IMR-90 (cell line): ENCODE measurements around the gene SRPK3. TPM values are rescaled to one million over a fixed set of nuclear protein-coding genes. Genes with fewer than 3 reads are reported as not detected.

ENCODE experiments used
- ATAC-seq: fragments of 200-7000 bp; cut with Tn5 transposase; 2 replicates; pipeline ENCODE4 v1.9.1; 2020; ENCODE audit warnings: low read depth, mild to moderate bottlenecking, moderate library complexity
- BruUV-seq: library from RNA; stranded (reverse); fragments of 400-500 nt; replicated peaks from 2 replicates; lab custom pipeline; 2021; lab: Mats Ljungman, UMichigan
- CTCF ChIA-PET: fragments of 300-600 bp; formaldehyde crosslinking; extraction: SDS; loops from one replicate; lab custom pipeline; 2021; ENCODE audit warnings: antibody characterized with exemption; lab: Yijun Ruan, JAX
- POLR2A ChIA-PET: fragments of 300-600 bp; sonication (Branson Sonifier 250); formaldehyde crosslinking; loops from one replicate; lab custom pipeline; 2022; ENCODE audit warnings: antibody characterized with exemption; ENCODE audit not compliant: unreplicated experiment; lab: Charles Lee
- DNase-seq: peaks from one replicate; pipeline ENCODE4 v3.0.0; 2013
- H2AFZ ChIP-seq: replicated peaks from 2 replicates; pipeline ENCODE3; 2013; ENCODE audit warnings: low read length, mild to moderate bottlenecking; ENCODE audit not compliant: poor library complexity
- H2AK5ac ChIP-seq: 2 replicates; pipeline ENCODE4 v1.6.1; 2013; ENCODE audit warnings: low read depth, low read length, inconsistent platforms
- H2AK9ac ChIP-seq: replicated peaks from 2 replicates; pipeline ENCODE3; 2013; ENCODE audit warnings: mild to moderate bottlenecking, low read depth, low read length, moderate library complexity; ENCODE audit not compliant: poor library complexity
- H2BK120ac ChIP-seq: 2 replicates; pipeline ENCODE4 v1.6.1; 2013; ENCODE audit warnings: low read depth, low read length, inconsistent platforms
- H2BK15ac ChIP-seq: 3 replicates; pipeline ENCODE4 v1.6.1; 2013; ENCODE audit warnings: low read depth, low read length, inconsistent platforms
- H2BK20ac ChIP-seq: 2 replicates; pipeline ENCODE4 v1.6.1; 2013; ENCODE audit warnings: low read depth, mild to moderate bottlenecking, inconsistent platforms, low read length, moderate library complexity
- H2BK5ac ChIP-seq: 2 replicates; pipeline ENCODE4 v1.6.1; 2013; ENCODE audit warnings: mild to moderate bottlenecking, low read depth, low read length, inconsistent platforms; ENCODE audit not compliant: poor library complexity, severe bottlenecking
- H3K14ac ChIP-seq: replicated peaks from 2 replicates; pipeline ENCODE4 v1.6.1; 2013; ENCODE audit warnings: low read depth, low read length, inconsistent platforms
- H3K18ac ChIP-seq: 2 replicates; pipeline ENCODE4 v1.6.1; 2013; ENCODE audit warnings: low read depth, low read length, control low read depth
- H3K23ac ChIP-seq: 2 replicates; pipeline ENCODE4 v1.6.1; 2013; ENCODE audit warnings: low read depth, low read length, inconsistent platforms
- H3K27ac ChIP-seq: 2 replicates; pipeline ENCODE4 v1.5.1; 2013; ENCODE audit warnings: mild to moderate bottlenecking, control low read depth, low read length; ENCODE audit not compliant: insufficient read depth
- H3K27me3 ChIP-seq: 2 replicates; pipeline ENCODE4 v1.6.1; 2013; ENCODE audit warnings: low read length; ENCODE audit not compliant: control insufficient read depth, insufficient read depth
- H3K36me3 ChIP-seq: 2 replicates; pipeline ENCODE4 v1.6.1; 2013; ENCODE audit warnings: low read length, mixed read lengths; ENCODE audit not compliant: control insufficient read depth, insufficient read depth
- H3K4ac ChIP-seq: 2 replicates; pipeline ENCODE4 v1.6.1; 2013; ENCODE audit warnings: low read depth, low read length, inconsistent platforms
- H3K4me1 ChIP-seq: 2 replicates; pipeline ENCODE4 v1.6.1; 2013; ENCODE audit warnings: low read length, mixed read lengths; ENCODE audit not compliant: control insufficient read depth, insufficient read depth
- H3K4me2 ChIP-seq: 2 replicates; pipeline ENCODE4 v1.6.1; 2013; ENCODE audit warnings: low read depth, mild to moderate bottlenecking, control low read depth, low read length, moderate library complexity
- H3K4me3 ChIP-seq: 2 replicates; pipeline ENCODE4 v1.5.1; 2013; ENCODE audit warnings: low read depth, mild to moderate bottlenecking, control low read depth, low read length, moderate library complexity; ENCODE audit not compliant: insufficient read depth
- H3K56ac ChIP-seq: 2 replicates; pipeline ENCODE4 v1.6.1; 2013; ENCODE audit warnings: low read length, inconsistent platforms; ENCODE audit not compliant: insufficient read depth; ENCODE audit errors: extremely low read depth
- H3K79me1 ChIP-seq, 2 experiments: 2 replicates each; pipeline ENCODE4 v1.6.1; 2013; ENCODE audit warnings: low read length in 2 of 2, inconsistent platforms in 1 of 2, low read depth in 1 of 2
- H3K9ac ChIP-seq: 2 replicates; pipeline ENCODE4 v1.6.1; 2013; ENCODE audit warnings: low read depth, low read length, control low read depth
- H3K9me1 ChIP-seq: 2 replicates; pipeline ENCODE4 v1.6.1; 2013; ENCODE audit warnings: low read length, inconsistent platforms; ENCODE audit not compliant: insufficient read depth
- H3K9me3 ChIP-seq: 2 replicates; pipeline ENCODE4 v1.6.1; 2013; ENCODE audit warnings: low read length; ENCODE audit not compliant: control insufficient read depth, insufficient read depth
- H4K20me1 ChIP-seq: 2 replicates; pipeline ENCODE4 v1.6.1; 2013; ENCODE audit warnings: low read length, inconsistent platforms; ENCODE audit not compliant: insufficient read depth
- H4K5ac ChIP-seq: 2 replicates; pipeline ENCODE4 v1.6.1; 2013; ENCODE audit warnings: mild to moderate bottlenecking, low read depth, low read length, control low read depth
- H4K8ac ChIP-seq, 2 experiments: 2 replicates each; pipeline ENCODE4 v1.6.1; 2013; ENCODE audit warnings: low read depth in 2 of 2, low read length in 2 of 2, control low read depth in 1 of 2, inconsistent platforms in 1 of 2
- H4K91ac ChIP-seq: 2 replicates; pipeline ENCODE4 v1.6.1; 2013; ENCODE audit warnings: low read depth, low read length, inconsistent platforms; ENCODE audit not compliant: insufficient read depth
- BHLHE40 ChIP-seq: fragments of 150-350 bp; IDR thresholded peaks from 2 replicates; pipeline ENCODE4 v1.6.1; 2016; ENCODE audit warnings: mild to moderate bottlenecking, low read depth, low read length
- CEBPB ChIP-seq: IDR thresholded peaks from 2 replicates; pipeline ENCODE4 v1.6.1; 2012; ENCODE audit warnings: low read depth, low read length, improper control_type of control experiment
- CHD1 ChIP-seq: IDR thresholded peaks from 2 replicates; pipeline ENCODE4 v1.6.1; 2012; ENCODE audit warnings: low read depth, low read length, improper control_type of control experiment
- CTCF ChIP-seq: conservative IDR thresholded peaks from 2 replicates; pipeline ENCODE4 v1.5.1; 2012; ENCODE audit warnings: mild to moderate bottlenecking, low read depth, low read length, improper control_type of control experiment
- ELK1 ChIP-seq: fragments of 150-350 bp; IDR thresholded peaks from 2 replicates; pipeline ENCODE4 v1.6.1; 2016; ENCODE audit warnings: low read depth, mild to moderate bottlenecking, low read length, moderate library complexity, borderline replicate concordance
- FOS ChIP-seq: fragments of 150-350 bp; IDR thresholded peaks from 2 replicates; pipeline ENCODE4 v1.6.1; 2016; ENCODE audit warnings: low read depth, low read length
- MAFK ChIP-seq: IDR thresholded peaks from 2 replicates; pipeline ENCODE4 v1.6.1; 2012; ENCODE audit warnings: low read depth, low read length, improper control_type of control experiment
- MAZ ChIP-seq: IDR thresholded peaks from 2 replicates; pipeline ENCODE4 v1.6.1; 2012; ENCODE audit warnings: low read depth, mild to moderate bottlenecking, low read length, improper control_type of control experiment, moderate library complexity, borderline replicate concordance
- MXI1 ChIP-seq: IDR thresholded peaks from 2 replicates; pipeline ENCODE4 v1.6.1; 2012; ENCODE audit warnings: low read depth, mild to moderate bottlenecking, low read length, moderate library complexity, borderline replicate concordance
- NFE2L2 ChIP-seq: fragments of 150-350 bp; IDR thresholded peaks from 2 replicates; pipeline ENCODE4 v1.6.1; 2016; ENCODE audit warnings: low read depth, mild to moderate bottlenecking, low read length
- POLR2A ChIP-seq: IDR thresholded peaks from 2 replicates; pipeline ENCODE4 v1.6.1; 2012; ENCODE audit warnings: mild to moderate bottlenecking, low read depth, low read length
- RAD21 ChIP-seq: IDR thresholded peaks from 2 replicates; pipeline ENCODE4 v1.6.1; 2012; ENCODE audit warnings: low read length, improper control_type of control experiment
- RCOR1 ChIP-seq: IDR thresholded peaks from 2 replicates; pipeline ENCODE4 v1.6.1; 2012; ENCODE audit warnings: mild to moderate bottlenecking, low read length, improper control_type of control experiment; ENCODE audit not compliant: insufficient replicate concordance
- RFX5 ChIP-seq: IDR thresholded peaks from 2 replicates; pipeline ENCODE4 v1.8.0; 2012; ENCODE audit warnings: low read depth, mild to moderate bottlenecking, low read length, moderate library complexity
- SMC3 ChIP-seq: fragments of 150-350 bp; IDR thresholded peaks from 2 replicates; pipeline ENCODE4 v1.6.1; 2016; ENCODE audit warnings: low read depth, mild to moderate bottlenecking, antibody characterized with exemption, low read length, moderate library complexity
- USF2 ChIP-seq: fragments of 150-350 bp; IDR thresholded peaks from 2 replicates; pipeline ENCODE4 v1.6.1; 2017; ENCODE audit warnings: mild to moderate bottlenecking, antibody characterized with exemption, low read length, low read depth
- WGBS, 2 experiments: methylation state at CpG; one replicate each; pipeline versions ENCODE4 v1.1.5 to v1.1.7; 2013; ENCODE audit warnings: missing lambda C conversion rate in 2 of 2; ENCODE audit not compliant: insufficient read length in 1 of 2; ENCODE audit errors: extremely low coverage in 2 of 2; 5-methylcytosine and 5-hydroxymethylcytosine counted together
- dilution Hi-C: fragments of 300-500 bp; cut with HindIII; formaldehyde crosslinking; loops from one replicate; pipeline ENCODE4 v1.14.3; 2018; ENCODE audit warnings: low sequenced_read_pairs; ENCODE audit not compliant: unreplicated experiment
- in situ Hi-C: fragments of 300-500 bp; cut with MboI; formaldehyde crosslinking; loops from 3 replicates; pipeline ENCODE4 v1.14.3; 2019; ENCODE audit warnings: low sequenced_read_pairs, inconsistent platforms, mixed read lengths
- intact Hi-C: fragments of 100-400 bp; cut with micrococcal nuclease; formaldehyde crosslinking; loops from 2 replicates; pipeline ENCODE4 v1.10.0; 2022
- polyA plus RNA-seq, 3 experiments: library from polyadenylated mRNA; depleted of rRNA; stranded (reverse); fragments of >200 nt; gene quantifications; 2 replicates each; pipeline ENCODE4 v1.2.3, GENCODE V29; 2012; ENCODE audit warnings: low replicate concordance in 1 of 3
- total RNA-seq: library from RNA; depleted of rRNA; stranded (reverse); fragments of >200 nt; gene quantifications from 2 replicates; pipeline ENCODE4 v1.2.3, GENCODE V29; 2012

SRPK3 gene
- total and polyA plus RNA-seq, 2 of the 4 experiments (the other 2 are of a cell fraction): 0.36 to 0.70 TPM

GRCh38 chrX:153806999-153807575 is 26.2 kb downstream of the SRPK3 start:
- Histone ChIP-seq H3K79me1 (no peaks in the 10 kb centered on the region), H3K9me3 (peaks cover 6% of the 10 kb centered on the region), H3K27ac (no peak overlapping the region), H2BK15ac (no peak overlapping the region), H3K4me3 (no peak overlapping the region), H4K5ac (no peak overlapping the region), H2BK20ac (no peak overlapping the region), H3K18ac (no peak overlapping the region), H3K14ac (no peak overlapping the region), H4K91ac (no peak overlapping the region), H4K20me1 (no peaks in the 10 kb centered on the region), H2AK5ac (no peak overlapping the region), H2BK120ac (no peak overlapping the region), H2BK5ac (no peak overlapping the region), H3K27me3 (peaks cover 5% of the 10 kb centered on the region), H3K4me2 (no peak overlapping the region), H2AFZ (peak overlapping the region; percentile 14), H3K4me1 (no peaks in the 10 kb centered on the region), H2AK9ac (no peak overlapping the region), H3K9ac (no peak overlapping the region), H3K56ac (no peak overlapping the region), H4K8ac (no peak overlapping the region), H3K23ac (no peak overlapping the region), H3K9me1 (no peaks in the 10 kb centered on the region), H3K36me3 (no peaks in the 10 kb centered on the region), H3K4ac (no peak overlapping the region)
- ATAC-seq: no peak
- BruUV-seq: no TSS peak
- ChIA-PET POLR2A (no interaction called here), CTCF (no interaction called here)
- in situ Hi-C loops: no loop called here
- no peak for DNase-seq
- dilution Hi-C loops: no loop called here
- 87% methylated on average over 7 of the region's 28 CpGs; no CpG with 5 or more reads in 1 of the 2 experiments for WGBS, 2 experiments
- intact Hi-C loops: no loop called here
- TF ChIP-seq CHD1: no peak
- no peak for TF ChIP-seq RCOR1
- no peak for TF ChIP-seq USF2
- TF ChIP-seq NFE2L2: no peak
- no peak for TF ChIP-seq BHLHE40
- no peak for TF ChIP-seq RFX5
- no peak for TF ChIP-seq MAFK
- no peak for TF ChIP-seq ELK1
- no peak for TF ChIP-seq MXI1
- TF ChIP-seq CEBPB: no peak
- TF ChIP-seq RAD21: no peak
- no peak for TF ChIP-seq POLR2A
- TF ChIP-seq MAZ: no peak
- TF ChIP-seq SMC3: no peak
- no peak for TF ChIP-seq CTCF
- TF ChIP-seq FOS: no peak
